DMS 273 (cell line): ENCODE results near the gene WNT9A.

Experiments used
- DNase-seq: peaks from one replicate; lab custom pipeline; 2025; ENCODE audit not compliant: unreplicated experiment; lab: John Stamatoyannopoulos, UW

The WNT9A gene

GRCh38 chr1:227924833-227925574 lies 22.7 kb downstream of the WNT9A start:
- peak; percentile 24 for DNase-seq

- DNase-seq, result no peak
Observed at GRCh38 chr1:227924168-227924832, 23.4 kb downstream of the WNT9A start.

- no peak for DNase-seq
Observed at GRCh38 chr1:227923353-227924167, 24.2 kb downstream of the WNT9A start.

GRCh38 chr1:227922501-227923352 lies 25.0 kb downstream of the WNT9A start:
- no peak for DNase-seq

- DNase-seq, result no peak
Observed at GRCh38 chr1:227921461-227922185, 26.1 kb downstream of the WNT9A start.

GRCh38 chr1:227920896-227921295 lies 26.8 kb downstream of the WNT9A start:
- DNase-seq, result no peak

GRCh38 chr1:227920426-227920825 lies 27.3 kb downstream of the WNT9A start:
- DNase-seq, result no peak

GRCh38 chr1:227919906-227920305 lies 27.8 kb downstream of the WNT9A start:
- peak; percentile 92 for DNase-seq

GRCh38 chr1:227918736-227919135 lies 29.0 kb downstream of the WNT9A start:
- no peak for DNase-seq

GRCh38 chr1:227918083-227918700 lies 29.5 kb downstream of the WNT9A start:
- DNase-seq, result no peak

- no peak for DNase-seq
Observed at GRCh38 chr1:227917081-227917950, 30.4 kb downstream of the WNT9A start.

- no peak for DNase-seq
Observed at GRCh38 chr1:227916655-227917054, 31.1 kb downstream of the WNT9A start.

- DNase-seq, result peak; percentile 79
Observed at GRCh38 chr1:227915564-227916553, 31.9 kb downstream of the WNT9A start.

- no peak for DNase-seq
Observed at GRCh38 chr1:227914801-227915563, 32.8 kb downstream of the WNT9A start.

GRCh38 chr1:227913764-227914721 lies 33.7 kb downstream of the WNT9A start:
- peak; percentile 80 for DNase-seq

- DNase-seq, result peak; percentile 40
Observed at GRCh38 chr1:227913396-227913763, 34.4 kb downstream of the WNT9A start.
